Memory B cell (primary cell): ENCODE measurements around the gene LARP7.
"Not testable (repeated sequence)": the region's sequence is repeated elsewhere in the genome, so short reads cannot be mapped to it uniquely, and the experiment has no call there.

Source experiments
- ATAC-seq: fragments of 150-1000 bp; cut with Tn5 transposase; 2 replicates; pipeline ENCODE4 v1.10.0; 2021; ENCODE audit warnings: low read depth, mild to moderate bottlenecking, moderate library complexity
- DNase-seq, 2 donors: peaks; one replicate each; pipeline ENCODE4 v3.0.0; 2022; ENCODE audit warnings: low spot score in 2 of 2
- H3K27ac Mint-ChIP-seq: one replicate; pipeline ENCODE4 v1.8.0; 2022; ENCODE audit warnings: mild to moderate bottlenecking, moderate library complexity, mixed read lengths
- H3K27me3 Mint-ChIP-seq: one replicate; pipeline ENCODE4 v1.8.0; 2022; ENCODE audit warnings: mixed read lengths
- H3K36me3 Mint-ChIP-seq: one replicate; pipeline ENCODE4 v1.8.0; 2022; ENCODE audit warnings: mild to moderate bottlenecking, mixed read lengths
- H3K4me1 Mint-ChIP-seq: one replicate; pipeline ENCODE4 v1.8.0; 2022; ENCODE audit warnings: mixed read lengths
- H3K4me3 Mint-ChIP-seq: one replicate; pipeline ENCODE4 v1.8.0; 2022; ENCODE audit warnings: mild to moderate bottlenecking, moderate library complexity, mixed read lengths
- H3K9me3 Mint-ChIP-seq: one replicate; pipeline ENCODE4 v1.8.0; 2022; ENCODE audit warnings: mixed read lengths

LARP7 gene

GRCh38 chr4:112673076-112673475 lies 36.1 kb downstream of the LARP7 start:
- DNase-seq (no peak), ATAC-seq (no peak)
- Mint-ChIP-seq H3K27ac (no peak overlapping the region), H3K36me3 (peaks cover 3% of the 10 kb centered on the region), H3K27me3 (no peaks in the 10 kb centered on the region), H3K4me3 (no peak overlapping the region), H3K4me1 (peaks cover 2% of the 10 kb centered on the region), H3K9me3 (no peaks in the 10 kb centered on the region)

- H3K27ac Mint-ChIP-seq: no peak overlapping the region
- DNase-seq: no peak
- peaks cover 2% of the 10 kb centered on the region for H3K4me1 Mint-ChIP-seq
- no peak for ATAC-seq
- H3K9me3 Mint-ChIP-seq: no peaks in the 10 kb centered on the region
- H3K4me3 Mint-ChIP-seq: no peak overlapping the region
- no peaks in the 10 kb centered on the region for H3K27me3 Mint-ChIP-seq
- peaks cover 2% of the 10 kb centered on the region for H3K36me3 Mint-ChIP-seq
These were observed 36.7 kb downstream of the LARP7 start for GRCh38 chr4:112673686-112674085.

GRCh38 chr4:112674376-112674775 lies 37.4 kb downstream of the LARP7 start:
- peaks cover 2% of the 10 kb centered on the region for H3K4me1 Mint-ChIP-seq
- ATAC-seq (no peak), DNase-seq (no peak)
- H3K9me3 Mint-ChIP-seq: no peaks in the 10 kb centered on the region
- no peak overlapping the region for H3K27ac Mint-ChIP-seq
- H3K36me3 Mint-ChIP-seq: peaks cover 2% of the 10 kb centered on the region
- H3K4me3 Mint-ChIP-seq: no peak overlapping the region
- no peaks in the 10 kb centered on the region for H3K27me3 Mint-ChIP-seq

- Mint-ChIP-seq H3K27me3 (no peaks in the 10 kb centered on the region), H3K36me3 (no peaks in the 10 kb centered on the region), H3K27ac (no peak overlapping the region), H3K9me3 (no peaks in the 10 kb centered on the region), H3K4me3 (no peak overlapping the region), H3K4me1 (peaks cover 2% of the 10 kb centered on the region)
- DNase-seq: no peak
- no peak for ATAC-seq
These were observed 40.7 kb downstream of the LARP7 start for GRCh38 chr4:112677519-112678091.

GRCh38 chr4:112680996-112681395 lies 44.1 kb downstream of the LARP7 start:
- Mint-ChIP-seq H3K9me3 (no peaks in the 10 kb centered on the region), H3K4me1 (no peaks in the 10 kb centered on the region), H3K27ac (no peak overlapping the region), H3K4me3 (no peak overlapping the region), H3K36me3 (no peaks in the 10 kb centered on the region), H3K27me3 (peaks cover 1% of the 10 kb centered on the region)
- ATAC-seq (no peak), DNase-seq (no peak)

- H3K36me3 Mint-ChIP-seq: no peaks in the 10 kb centered on the region
- no peak overlapping the region for H3K4me3 Mint-ChIP-seq
- H3K9me3 Mint-ChIP-seq: no peaks in the 10 kb centered on the region
- DNase-seq (no peak), ATAC-seq (no peak)
- H3K27ac Mint-ChIP-seq: no peak overlapping the region
- H3K4me1 Mint-ChIP-seq: no peaks in the 10 kb centered on the region
- peaks cover 3% of the 10 kb centered on the region for H3K27me3 Mint-ChIP-seq
These were observed 56.6 kb downstream of the LARP7 start for GRCh38 chr4:112693507-112693906.

- Mint-ChIP-seq H3K4me3 (no peak overlapping the region), H3K36me3 (no peaks in the 10 kb centered on the region), H3K9me3 (no peaks in the 10 kb centered on the region), H3K4me1 (peaks cover 9% of the 10 kb centered on the region), H3K27me3 (peaks cover 24% of the 10 kb centered on the region), H3K27ac (no peak overlapping the region)
- DNase-seq (no peak), ATAC-seq (no peak)
These were observed 63.7 kb downstream of the LARP7 start for GRCh38 chr4:112700679-112701078.

- DNase-seq: no peak
These were observed 65.9 kb downstream of the LARP7 start for GRCh38 chr4:112702892-112703291.

GRCh38 chr4:112704322-112704721 lies 67.4 kb downstream of the LARP7 start:
- no peak overlapping the region for H3K27ac Mint-ChIP-seq
- H3K36me3 Mint-ChIP-seq: no peaks in the 10 kb centered on the region
- H3K4me3 Mint-ChIP-seq: peak overlapping the region; percentile 83
- H3K27me3 Mint-ChIP-seq: peaks cover 28% of the 10 kb centered on the region
- no peaks in the 10 kb centered on the region for H3K9me3 Mint-ChIP-seq
- peaks cover 13% of the 10 kb centered on the region for H3K4me1 Mint-ChIP-seq
- no peak for DNase-seq
- ATAC-seq: no peak

More at GRCh38 chr4:112702892-112703291, 65.9 kb downstream of the LARP7 start:
- Mint-ChIP-seq H3K4me1 (peaks cover 13% of the 10 kb centered on the region), H3K9me3 (no peaks in the 10 kb centered on the region), H3K4me3 (no peak overlapping the region), H3K27me3 (peaks cover 30% of the 10 kb centered on the region), H3K36me3 (no peaks in the 10 kb centered on the region), H3K27ac (no peak overlapping the region)
- ATAC-seq: no peak

- no peak overlapping the region for H3K27ac Mint-ChIP-seq
- H3K4me1 Mint-ChIP-seq: peaks cover 13% of the 10 kb centered on the region
- no peaks in the 10 kb centered on the region for H3K36me3 Mint-ChIP-seq
- peak overlapping the region; percentile 83 for H3K4me3 Mint-ChIP-seq
- no peaks in the 10 kb centered on the region for H3K9me3 Mint-ChIP-seq
- ATAC-seq (no peak), DNase-seq (peak; percentile 2 to 20)
- peaks cover 24% of the 10 kb centered on the region for H3K27me3 Mint-ChIP-seq
These were observed 68.3 kb downstream of the LARP7 start for GRCh38 chr4:112704991-112705845.

GRCh38 chr4:112705891-112706839 lies 69.2 kb downstream of the LARP7 start:
- peak overlapping the region; percentile 15 for H3K27ac Mint-ChIP-seq
- H3K27me3 Mint-ChIP-seq: peaks cover 18% of the 10 kb centered on the region
- H3K36me3 Mint-ChIP-seq, H3K9me3 Mint-ChIP-seq: not testable (repeated sequence)
- peaks cover 13% of the 10 kb centered on the region for H3K4me1 Mint-ChIP-seq
- DNase-seq: peak in 1 of 2 donors; percentile 0
- peak overlapping the region; percentile 98 for H3K4me3 Mint-ChIP-seq
- ATAC-seq: peak; percentile 69

- peaks cover 13% of the 10 kb centered on the region for H3K4me1 Mint-ChIP-seq
- no peaks in the 10 kb centered on the region for H3K9me3 Mint-ChIP-seq
- DNase-seq (no peak), ATAC-seq (no peak)
- peaks cover 18% of the 10 kb centered on the region for H3K27me3 Mint-ChIP-seq
- no peaks in the 10 kb centered on the region for H3K36me3 Mint-ChIP-seq
- peak overlapping the region; percentile 98 for H3K4me3 Mint-ChIP-seq
- H3K27ac Mint-ChIP-seq: no peak overlapping the region
These were observed 69.9 kb downstream of the LARP7 start for GRCh38 chr4:112706840-112707207.
